SK-N-SH treated with all-trans-retinoic acid at 6 μM for 48 hours (cell line): Measurements from ENCODE around the gene CLIP3.

ENCODE experiments used
- ATAC-seq: fragments of 200-7000 bp; cut with Tn5 transposase; 3 replicates; pipeline ENCODE4 v1.9.1; 2020; ENCODE audit warnings: mild to moderate bottlenecking, moderate library complexity
- ARNTL ChIP-seq: fragments of 450-650 bp; formaldehyde crosslinking; IDR thresholded peaks from 2 replicates; pipeline ENCODE4 v1.5.0; 2020; ENCODE audit warnings: low read depth, mild to moderate bottlenecking, moderate library complexity, borderline replicate concordance
- BACH2 ChIP-seq: fragments of 250-450 bp; sonication (Bioruptor Pico); IDR thresholded peaks from 2 replicates; pipeline ENCODE4 v1.9.0; 2021; ENCODE audit warnings: mild to moderate bottlenecking, borderline replicate concordance
- CSDC2 ChIP-seq: fragments of 250-450 bp; sonication (Bioruptor Pico); IDR thresholded peaks from 2 replicates; pipeline ENCODE4 v1.5.0; 2020; ENCODE audit warnings: mild to moderate bottlenecking, moderate library complexity
- ESRRG ChIP-seq: fragments of 250-450 bp; sonication (Bioruptor Pico); IDR thresholded peaks from 2 replicates; pipeline ENCODE4 v1.6.1; 2021; ENCODE audit warnings: mild to moderate bottlenecking
- GLIS3 ChIP-seq: fragments of 250-450 bp; sonication (Bioruptor Pico); IDR thresholded peaks from 2 replicates; pipeline ENCODE4 v1.5.0; 2020; ENCODE audit warnings: mild to moderate bottlenecking, moderate library complexity
- ISL1 ChIP-seq: fragments of 250-450 bp; sonication (Bioruptor Pico); IDR thresholded peaks from 2 replicates; pipeline ENCODE4 v2.1.2; 2022; ENCODE audit warnings: mild to moderate bottlenecking, moderate library complexity
- OSR1 ChIP-seq: fragments of 250-450 bp; sonication (Bioruptor Pico); IDR thresholded peaks from 2 replicates; pipeline ENCODE4 v1.8.0; 2022; ENCODE audit warnings: moderate library complexity, mild to moderate bottlenecking, inconsistent platforms
- PATZ1 ChIP-seq: fragments of 250-450 bp; sonication (Bioruptor Pico); IDR thresholded peaks from 2 replicates; pipeline ENCODE4 v1.8.0; 2020; ENCODE audit warnings: mild to moderate bottlenecking, moderate library complexity, borderline replicate concordance
- PPARA ChIP-seq: fragments of 250-450 bp; sonication (Bioruptor Pico); IDR thresholded peaks from 2 replicates; pipeline ENCODE4 v1.5.0; 2020; ENCODE audit warnings: mild to moderate bottlenecking, borderline replicate concordance
- RARB ChIP-seq: fragments of 250-450 bp; sonication (Bioruptor Pico); IDR thresholded peaks from 2 replicates; pipeline ENCODE4 v1.8.0; 2021; ENCODE audit warnings: mild to moderate bottlenecking, moderate library complexity
- TCF4 ChIP-seq: fragments of 250-450 bp; sonication (Bioruptor Pico); IDR thresholded peaks from 2 replicates; pipeline ENCODE4 v1.8.0; 2021; ENCODE audit warnings: mild to moderate bottlenecking, moderate library complexity, borderline replicate concordance
- TOX ChIP-seq: fragments of 250-450 bp; sonication (Bioruptor Pico); IDR thresholded peaks from 2 replicates; pipeline ENCODE4 v1.8.0; 2021; ENCODE audit warnings: mild to moderate bottlenecking, moderate library complexity, borderline replicate concordance
- ZFP3 ChIP-seq: fragments of 250-450 bp; sonication (Bioruptor Pico); IDR thresholded peaks from 2 replicates; pipeline ENCODE4 v1.5.0; 2020; ENCODE audit warnings: mild to moderate bottlenecking, moderate library complexity
- ZFP30 ChIP-seq: fragments of 450-650 bp; formaldehyde crosslinking; IDR thresholded peaks from 2 replicates; pipeline ENCODE4 v1.5.0; 2022; ENCODE audit warnings: mild to moderate bottlenecking, moderate library complexity
- ZNF565 ChIP-seq: fragments of 450-650 bp; formaldehyde crosslinking; conservative IDR thresholded peaks from 2 replicates; pipeline ENCODE4 v1.5.0; 2020; ENCODE audit warnings: low read depth, mild to moderate bottlenecking, moderate library complexity
- ZNF70 ChIP-seq: fragments of 450-650 bp; formaldehyde crosslinking; IDR thresholded peaks from 2 replicates; pipeline ENCODE4 v1.5.0; 2020; ENCODE audit warnings: mild to moderate bottlenecking, moderate library complexity
- ZNF8 ChIP-seq: fragments of 450-650 bp; formaldehyde crosslinking; IDR thresholded peaks from 2 replicates; pipeline ENCODE4 v1.5.0; 2020; ENCODE audit warnings: mild to moderate bottlenecking, moderate library complexity
- TF ChIP-seq, protein P1 (sequence below): fragments of 250-450 bp; sonication (Bioruptor Pico); IDR thresholded peaks from 2 replicates; pipeline ENCODE4 v1.8.0; 2021; ENCODE audit warnings: low read depth, mild to moderate bottlenecking, moderate library complexity, borderline replicate concordance
- TF ChIP-seq, protein P2 (sequence below): fragments of 250-450 bp; sonication (Bioruptor Pico); IDR thresholded peaks from 2 replicates; pipeline ENCODE4 v1.5.0; 2020; ENCODE audit warnings: mild to moderate bottlenecking, moderate library complexity
- TF ChIP-seq, protein P3 (sequence below): fragments of 250-450 bp; sonication (Bioruptor Pico); IDR thresholded peaks from 2 replicates; pipeline ENCODE4 v1.5.1; 2020; ENCODE audit warnings: low read depth, mild to moderate bottlenecking, moderate library complexity
- TF ChIP-seq, protein P4 (sequence below): fragments of 250-450 bp; sonication (Bioruptor Pico); IDR thresholded peaks from 2 replicates; pipeline ENCODE4 v1.5.1; 2021; ENCODE audit warnings: mild to moderate bottlenecking, moderate library complexity

CLIP3 gene

DNA sequence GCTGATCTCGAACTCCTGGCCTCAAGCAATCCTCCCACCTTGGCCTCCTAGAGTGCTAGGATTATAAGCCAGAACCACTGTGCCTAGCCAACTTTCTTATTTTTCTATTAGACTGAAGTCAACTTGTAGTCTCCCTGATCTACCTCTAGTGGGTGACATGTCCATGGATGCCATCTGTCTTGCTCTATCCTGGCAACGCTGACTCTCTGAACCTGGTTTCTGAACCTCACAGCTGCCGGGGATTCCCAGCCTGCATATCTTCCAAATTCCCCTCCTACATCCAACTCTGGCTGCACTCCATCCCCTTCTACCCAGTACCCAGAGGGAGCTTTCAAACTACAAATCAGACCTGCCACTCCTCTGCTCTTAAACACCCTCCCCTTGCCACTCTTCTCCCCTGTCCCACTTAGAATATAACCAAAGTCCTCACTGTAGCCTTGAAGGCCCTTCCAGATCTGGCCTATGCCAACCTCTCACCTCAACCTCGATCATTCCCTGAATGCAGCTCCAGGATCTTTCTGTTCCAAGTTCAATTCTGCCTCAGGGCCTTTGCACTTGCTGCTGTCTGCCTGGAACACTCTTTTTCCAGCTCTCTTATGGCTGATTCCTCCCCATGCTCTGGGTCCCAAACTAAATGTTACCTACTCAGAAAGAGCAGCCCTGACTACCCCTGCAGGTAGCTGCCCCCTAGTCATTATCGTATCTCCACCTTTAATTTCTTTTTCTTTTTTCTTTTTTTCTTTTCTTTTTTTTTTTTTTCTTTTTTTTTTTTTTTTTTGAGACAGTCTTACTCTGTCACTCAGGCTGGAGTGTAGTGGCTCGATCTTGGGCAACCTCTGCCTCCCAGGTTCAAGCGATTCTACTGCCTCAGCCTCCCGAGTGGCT is 2.2 kb downstream of the CLIP3 start (continued):
- TF ChIP-seq ZNF70 (CRISPR knock-in tag) (no peak), OSR1 (CRISPR knock-in tag) (no peak)

DNA sequence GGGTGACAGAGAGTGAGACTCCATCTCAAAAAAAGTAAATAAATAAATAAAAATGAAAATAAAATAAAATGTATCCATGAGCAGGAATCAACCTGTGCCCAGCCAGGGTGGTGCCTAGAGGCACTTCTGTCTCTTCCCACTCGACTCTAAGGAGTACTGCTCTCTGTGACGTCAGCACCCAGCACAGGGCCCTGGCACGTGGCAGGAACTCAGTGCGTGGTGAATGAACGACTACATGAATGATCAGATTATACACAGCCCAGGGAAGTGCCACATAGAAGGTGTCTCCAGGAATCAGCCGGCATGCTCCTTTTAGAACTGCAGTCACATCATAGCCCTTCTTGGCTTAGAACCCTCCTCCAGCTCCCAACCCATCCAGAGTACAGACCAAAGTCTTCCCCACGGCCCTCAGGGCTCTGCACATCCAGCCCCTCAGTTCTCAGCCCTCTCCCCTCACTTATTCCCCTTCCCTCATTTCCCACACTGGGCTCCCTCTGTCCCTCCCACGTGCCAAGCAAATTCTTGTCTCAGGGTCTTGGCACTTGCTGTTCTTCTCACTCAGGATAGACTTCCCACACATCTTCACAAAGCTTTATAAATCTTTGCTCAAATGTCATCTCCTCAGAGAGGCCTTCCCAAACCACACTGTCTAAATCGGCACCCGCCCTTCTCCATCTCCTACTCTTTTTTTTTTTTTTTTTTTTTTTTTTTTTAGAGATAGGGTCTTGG is 4.2 kb downstream of the CLIP3 start:
- TF ChIP-seq, protein P1, sequence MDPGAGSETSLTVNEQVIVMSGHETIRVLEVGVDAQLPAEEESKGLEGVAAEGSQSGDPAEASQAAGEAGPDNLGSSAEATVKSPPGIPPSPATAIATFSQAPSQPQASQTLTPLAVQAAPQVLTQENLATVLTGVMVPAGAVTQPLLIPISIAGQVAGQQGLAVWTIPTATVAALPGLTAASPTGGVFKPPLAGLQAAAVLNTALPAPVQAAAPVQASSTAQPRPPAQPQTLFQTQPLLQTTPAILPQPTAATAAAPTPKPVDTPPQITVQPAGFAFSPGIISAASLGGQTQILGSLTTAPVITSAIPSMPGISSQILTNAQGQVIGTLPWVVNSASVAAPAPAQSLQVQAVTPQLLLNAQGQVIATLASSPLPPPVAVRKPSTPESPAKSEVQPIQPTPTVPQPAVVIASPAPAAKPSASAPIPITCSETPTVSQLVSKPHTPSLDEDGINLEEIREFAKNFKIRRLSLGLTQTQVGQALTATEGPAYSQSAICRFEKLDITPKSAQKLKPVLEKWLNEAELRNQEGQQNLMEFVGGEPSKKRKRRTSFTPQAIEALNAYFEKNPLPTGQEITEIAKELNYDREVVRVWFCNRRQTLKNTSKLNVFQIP (CRISPR knock-in tag): no peak
- no peak for TF ChIP-seq ZNF565 (CRISPR knock-in tag)
- no peak for TF ChIP-seq GLIS3 (CRISPR knock-in tag)
- no peak for TF ChIP-seq RARB (CRISPR knock-in tag)
- no peak for TF ChIP-seq ISL1
- TF ChIP-seq ZNF8: no peak
- TF ChIP-seq ESRRG: no peak
- TF ChIP-seq, protein P2, sequence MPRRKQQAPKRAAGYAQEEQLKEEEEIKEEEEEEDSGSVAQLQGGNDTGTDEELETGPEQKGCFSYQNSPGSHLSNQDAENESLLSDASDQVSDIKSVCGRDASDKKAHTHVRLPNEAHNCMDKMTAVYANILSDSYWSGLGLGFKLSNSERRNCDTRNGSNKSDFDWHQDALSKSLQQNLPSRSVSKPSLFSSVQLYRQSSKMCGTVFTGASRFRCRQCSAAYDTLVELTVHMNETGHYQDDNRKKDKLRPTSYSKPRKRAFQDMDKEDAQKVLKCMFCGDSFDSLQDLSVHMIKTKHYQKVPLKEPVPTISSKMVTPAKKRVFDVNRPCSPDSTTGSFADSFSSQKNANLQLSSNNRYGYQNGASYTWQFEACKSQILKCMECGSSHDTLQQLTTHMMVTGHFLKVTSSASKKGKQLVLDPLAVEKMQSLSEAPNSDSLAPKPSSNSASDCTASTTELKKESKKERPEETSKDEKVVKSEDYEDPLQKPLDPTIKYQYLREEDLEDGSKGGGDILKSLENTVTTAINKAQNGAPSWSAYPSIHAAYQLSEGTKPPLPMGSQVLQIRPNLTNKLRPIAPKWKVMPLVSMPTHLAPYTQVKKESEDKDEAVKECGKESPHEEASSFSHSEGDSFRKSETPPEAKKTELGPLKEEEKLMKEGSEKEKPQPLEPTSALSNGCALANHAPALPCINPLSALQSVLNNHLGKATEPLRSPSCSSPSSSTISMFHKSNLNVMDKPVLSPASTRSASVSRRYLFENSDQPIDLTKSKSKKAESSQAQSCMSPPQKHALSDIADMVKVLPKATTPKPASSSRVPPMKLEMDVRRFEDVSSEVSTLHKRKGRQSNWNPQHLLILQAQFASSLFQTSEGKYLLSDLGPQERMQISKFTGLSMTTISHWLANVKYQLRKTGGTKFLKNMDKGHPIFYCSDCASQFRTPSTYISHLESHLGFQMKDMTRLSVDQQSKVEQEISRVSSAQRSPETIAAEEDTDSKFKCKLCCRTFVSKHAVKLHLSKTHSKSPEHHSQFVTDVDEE (CRISPR knock-in tag): no peak
- TF ChIP-seq ZFP30 (CRISPR knock-in tag): no peak
- TF ChIP-seq, all 23 proteins: peak for 0
- no peak for ATAC-seq

- no peak for ATAC-seq
- no peak for TF ChIP-seq OSR1 (CRISPR knock-in tag)
- TF ChIP-seq ZNF70 (CRISPR knock-in tag): no peak
- TF ChIP-seq ESRRG: no peak
- no peak for TF ChIP-seq TOX
- TF ChIP-seq RARB (CRISPR knock-in tag): no peak
- TF ChIP-seq, protein P1 (CRISPR knock-in tag): no peak
- no peak for TF ChIP-seq ZFP30 (CRISPR knock-in tag)
- no peak for TF ChIP-seq ZNF565 (CRISPR knock-in tag)
- TF ChIP-seq, protein P3, sequence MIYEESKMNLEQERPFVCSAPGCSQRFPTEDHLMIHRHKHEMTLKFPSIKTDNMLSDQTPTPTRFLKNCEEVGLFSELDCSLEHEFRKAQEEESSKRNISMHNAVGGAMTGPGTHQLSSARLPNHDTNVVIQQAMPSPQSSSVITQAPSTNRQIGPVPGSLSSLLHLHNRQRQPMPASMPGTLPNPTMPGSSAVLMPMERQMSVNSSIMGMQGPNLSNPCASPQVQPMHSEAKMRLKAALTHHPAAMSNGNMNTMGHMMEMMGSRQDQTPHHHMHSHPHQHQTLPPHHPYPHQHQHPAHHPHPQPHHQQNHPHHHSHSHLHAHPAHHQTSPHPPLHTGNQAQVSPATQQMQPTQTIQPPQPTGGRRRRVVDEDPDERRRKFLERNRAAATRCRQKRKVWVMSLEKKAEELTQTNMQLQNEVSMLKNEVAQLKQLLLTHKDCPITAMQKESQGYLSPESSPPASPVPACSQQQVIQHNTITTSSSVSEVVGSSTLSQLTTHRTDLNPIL (CRISPR knock-in tag): no peak
- no peak for TF ChIP-seq PPARA
- no peak for TF ChIP-seq CSDC2 (CRISPR knock-in tag)
- TF ChIP-seq ZFP3: no peak
- TF ChIP-seq TCF4 (CRISPR knock-in tag): no peak
- TF ChIP-seq ISL1: no peak
- TF ChIP-seq, protein P4, sequence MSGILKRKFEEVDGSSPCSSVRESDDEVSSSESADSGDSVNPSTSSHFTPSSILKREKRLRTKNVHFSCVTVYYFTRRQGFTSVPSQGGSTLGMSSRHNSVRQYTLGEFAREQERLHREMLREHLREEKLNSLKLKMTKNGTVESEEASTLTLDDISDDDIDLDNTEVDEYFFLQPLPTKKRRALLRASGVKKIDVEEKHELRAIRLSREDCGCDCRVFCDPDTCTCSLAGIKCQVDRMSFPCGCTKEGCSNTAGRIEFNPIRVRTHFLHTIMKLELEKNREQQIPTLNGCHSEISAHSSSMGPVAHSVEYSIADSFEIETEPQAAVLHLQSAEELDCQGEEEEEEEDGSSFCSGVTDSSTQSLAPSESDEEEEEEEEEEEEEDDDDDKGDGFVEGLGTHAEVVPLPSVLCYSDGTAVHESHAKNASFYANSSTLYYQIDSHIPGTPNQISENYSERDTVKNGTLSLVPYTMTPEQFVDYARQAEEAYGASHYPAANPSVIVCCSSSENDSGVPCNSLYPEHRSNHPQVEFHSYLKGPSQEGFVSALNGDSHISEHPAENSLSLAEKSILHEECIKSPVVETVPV (CRISPR knock-in tag): no peak
- no peak for TF ChIP-seq ARNTL (CRISPR knock-in tag)
- TF ChIP-seq PATZ1: no peak
- no peak for TF ChIP-seq ZNF8
- TF ChIP-seq BACH2 (CRISPR knock-in tag): no peak
Observed at GRCh38 chr19:36027696-36028095, 5.0 kb downstream of the CLIP3 start.
